ENCODE measurements around the gene CLK2.

GRCh38 chr1:155279268-155279667 is 6.0 kb upstream of the CLK2 start:
- no peak for TF ChIP-seq CTCF (IDR thresholded peaks at IDR 0.05 in 8 of 11, conservative IDR thresholded peaks at IDR 0.05 in 3 of 11)
- TF ChIP-seq POLR2A (IDR thresholded peaks at IDR 0.05): no peak
- no peak for TF ChIP-seq POLR2AphosphoS5 (IDR thresholded peaks at IDR 0.05)
